ENCODE data around the gene SRPX2. TPM values are rescaled to one million over a fixed set of nuclear protein-coding genes. Genes with fewer than 3 reads are reported as not detected.
A peak's percentile ranks its signal among the peaks of the same experiment; 100 is the strongest.

The SRPX2 gene
- total and polyA plus RNA-seq, 2 experiments from 2014 or later, result 22.9 to 24.9 TPM

- DNase-seq (ENCODE audit: low spot score), result no peak
- Histone ChIP-seq H3K4me2 (peak overlapping the region; percentile 13), H2AFZ (no peak overlapping the region), H3K9me3 (ENCODE audit: low read depth) (no peaks in the 10 kb centered on the region), H3K79me2 (no peaks in the 10 kb centered on the region), H3K4me3 (no peak overlapping the region), H3K27me3 (no peaks in the 10 kb centered on the region), H4K20me1 (ENCODE audit: insufficient read depth, poor library complexity, severe bottlenecking) (no peaks in the 10 kb centered on the region), H3K4me1 (ENCODE audit: insufficient read depth) (peaks cover 9% of the 10 kb centered on the region), H3K27ac (peak overlapping the region; percentile 73), H3K9me2 (replicated peaks; ENCODE audit: insufficient read depth) (no peaks in the 10 kb centered on the region), H3K36me3 (replicated peaks; ENCODE audit: insufficient read depth, low read depth) (no peaks in the 10 kb centered on the region)
- 77% methylated on average over 4 of the region's 4 CpGs for WGBS (ENCODE audit: low lambda C conversion rate, missing lambda C conversion rate)
- TF ChIP-seq EZH2phosphoT487 (IDR thresholded peaks at IDR 0.05; ENCODE audit: low read depth, severe bottlenecking, unreplicated experiment), result no peak
- TF ChIP-seq CTCF (IDR thresholded peaks at IDR 0.05; ENCODE audit: poor library complexity), result no peak
- no peak for TF ChIP-seq EZH2 (IDR thresholded peaks at IDR 0.05; ENCODE audit: borderline replicate concordance)
Observed at GRCh38 chrX:100659431-100660137, 15.6 kb downstream of the SRPX2 start.

GRCh38 chrX:100662170-100662569, 18.2 kb downstream of the SRPX2 start:
- no peak for TF ChIP-seq CTCF (IDR thresholded peaks at IDR 0.05; ENCODE audit: poor library complexity)
- no peak for TF ChIP-seq EZH2phosphoT487 (IDR thresholded peaks at IDR 0.05; ENCODE audit: low read depth, severe bottlenecking, unreplicated experiment)
- TF ChIP-seq EZH2 (IDR thresholded peaks at IDR 0.05; ENCODE audit: borderline replicate concordance), result no peak
- Histone ChIP-seq H3K9me2 (replicated peaks; ENCODE audit: insufficient read depth) (no peaks in the 10 kb centered on the region), H3K27ac (no peak overlapping the region), H3K4me2 (no peak overlapping the region), H3K4me3 (no peak overlapping the region), H3K4me1 (ENCODE audit: insufficient read depth) (peaks cover 9% of the 10 kb centered on the region), H3K9me3 (ENCODE audit: low read depth) (no peaks in the 10 kb centered on the region), H4K20me1 (ENCODE audit: insufficient read depth, poor library complexity, severe bottlenecking) (no peaks in the 10 kb centered on the region), H3K27me3 (no peaks in the 10 kb centered on the region), H3K36me3 (replicated peaks; ENCODE audit: insufficient read depth, low read depth) (no peaks in the 10 kb centered on the region), H2AFZ (no peak overlapping the region), H3K79me2 (no peaks in the 10 kb centered on the region)
- no peak for DNase-seq (ENCODE audit: low spot score)
- WGBS (ENCODE audit: low lambda C conversion rate, missing lambda C conversion rate), result 85% methylated on average over 13 of the region's 13 CpGs

- no peaks in the 10 kb centered on the region for H3K36me3 ChIP-seq (replicated peaks; ENCODE audit: insufficient read depth, low read depth)
- H3K4me1 ChIP-seq (ENCODE audit: insufficient read depth), result peaks cover 9% of the 10 kb centered on the region
- H3K9me2 ChIP-seq (replicated peaks; ENCODE audit: insufficient read depth), result no peaks in the 10 kb centered on the region
- no peak overlapping the region for H3K4me3 ChIP-seq
- H3K79me2 ChIP-seq, result no peaks in the 10 kb centered on the region
- H3K4me2 ChIP-seq, result no peak overlapping the region
- no peak for DNase-seq (ENCODE audit: low spot score)
- no peaks in the 10 kb centered on the region for H3K27me3 ChIP-seq
- WGBS (ENCODE audit: low lambda C conversion rate, missing lambda C conversion rate), result 85% methylated on average over 4 of the region's 4 CpGs
- H4K20me1 ChIP-seq (ENCODE audit: insufficient read depth, poor library complexity, severe bottlenecking), result no peaks in the 10 kb centered on the region
- no peak overlapping the region for H3K27ac ChIP-seq
- H3K9me3 ChIP-seq (ENCODE audit: low read depth), result no peaks in the 10 kb centered on the region
- no peak overlapping the region for H2AFZ ChIP-seq
- TF ChIP-seq EZH2phosphoT487 (IDR thresholded peaks at IDR 0.05; ENCODE audit: low read depth, severe bottlenecking, unreplicated experiment) (no peak), EZH2 (IDR thresholded peaks at IDR 0.05; ENCODE audit: borderline replicate concordance) (no peak), CTCF (IDR thresholded peaks at IDR 0.05; ENCODE audit: poor library complexity) (no peak)
Observed at GRCh38 chrX:100662796-100663195, 18.8 kb downstream of the SRPX2 start.
